ENCODE data around the gene RNF181. TPM values are rescaled to one million over a fixed set of nuclear protein-coding genes. Genes with fewer than 3 reads are reported as not detected.

Gene RNF181
- total RNA-seq, 1 donor from 2014 or later: 271 TPM

DNA sequence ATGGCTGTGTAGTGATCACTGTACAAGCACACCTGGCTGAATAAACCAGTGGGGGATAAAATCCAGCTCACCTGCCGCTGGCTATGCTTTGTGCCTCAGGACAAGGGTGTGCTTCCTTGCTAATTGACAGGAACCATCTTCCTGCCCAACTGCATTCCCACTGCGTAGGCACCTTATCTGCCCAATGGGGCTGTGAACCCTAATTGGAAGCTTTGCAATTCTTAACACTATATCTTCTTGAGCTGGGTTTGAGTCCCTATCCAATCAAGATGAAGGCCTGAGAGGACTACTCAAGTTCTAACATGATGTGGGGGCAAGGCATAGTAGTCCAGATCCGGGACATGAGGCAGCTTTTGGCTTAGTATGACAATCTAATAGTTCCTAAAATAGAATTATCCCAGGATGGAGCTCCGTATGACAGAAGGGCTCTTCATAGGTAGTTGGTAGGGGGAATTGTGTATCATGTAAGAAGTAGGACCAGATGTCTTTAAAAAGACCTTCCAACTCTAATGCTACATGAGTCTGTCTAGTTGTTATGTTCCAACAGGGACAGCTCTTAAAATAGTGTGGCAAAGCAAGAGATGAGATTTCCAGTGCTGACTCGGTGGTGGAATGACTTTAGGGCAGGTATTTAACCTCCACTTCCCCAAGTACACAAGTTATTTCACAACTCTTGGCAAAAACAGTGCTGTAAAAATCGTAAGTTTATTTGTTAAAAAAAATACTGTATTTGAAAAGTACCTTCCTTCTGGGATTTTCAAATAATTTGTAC lies 9.2 kb downstream of the RNF181 start:
- Histone ChIP-seq H3K27me3 (ENCODE audit: control insufficient read depth, insufficient read depth, low read length) (no peaks in the 10 kb centered on the region), H3K36me3 (ENCODE audit: control insufficient read depth, insufficient read depth, low read length) (peaks cover 4% of the 10 kb centered on the region), H3K4me3 (ENCODE audit: low read depth, low read length) (no peak overlapping the region)
- no peak for TF ChIP-seq CTCF (IDR thresholded peaks at IDR 0.05; ENCODE audit: insufficient read depth, low read length, poor library complexity, severe bottlenecking)
- DNase-seq (ENCODE audit: low read depth): no peak

GRCh38 chr2:85605406-85606115 lies 10.0 kb downstream of the RNF181 start:
- DNase-seq (ENCODE audit: low read depth): no peak
- H3K4me3 ChIP-seq (ENCODE audit: low read depth, low read length): no peak overlapping the region
- peaks cover 4% of the 10 kb centered on the region for H3K36me3 ChIP-seq (ENCODE audit: control insufficient read depth, insufficient read depth, low read length)
- no peaks in the 10 kb centered on the region for H3K27me3 ChIP-seq (ENCODE audit: control insufficient read depth, insufficient read depth, low read length)
- no peak for TF ChIP-seq CTCF (IDR thresholded peaks at IDR 0.05; ENCODE audit: insufficient read depth, low read length, poor library complexity, severe bottlenecking)

GRCh38 chr2:85606116-85606455 lies 10.5 kb downstream of the RNF181 start:
- H3K4me3 ChIP-seq (ENCODE audit: low read depth, low read length): no peak overlapping the region

GRCh38 chr2:85607268-85608215 lies 12.0 kb downstream of the RNF181 start:
- H3K4me3 ChIP-seq (ENCODE audit: low read depth, low read length): no peak overlapping the region
- no peak for DNase-seq (ENCODE audit: low read depth)
- TF ChIP-seq CTCF (IDR thresholded peaks at IDR 0.05; ENCODE audit: insufficient read depth, low read length, poor library complexity, severe bottlenecking): no peak
- no peaks in the 10 kb centered on the region for H3K27me3 ChIP-seq (ENCODE audit: control insufficient read depth, insufficient read depth, low read length)
- peaks cover 4% of the 10 kb centered on the region for H3K36me3 ChIP-seq (ENCODE audit: control insufficient read depth, insufficient read depth, low read length)

More at GRCh38 chr2:85606116-85606455, 10.5 kb downstream of the RNF181 start:
- peaks cover 4% of the 10 kb centered on the region for H3K36me3 ChIP-seq (ENCODE audit: control insufficient read depth, insufficient read depth, low read length)
- H3K27me3 ChIP-seq (ENCODE audit: control insufficient read depth, insufficient read depth, low read length): no peaks in the 10 kb centered on the region
- no peak for DNase-seq (ENCODE audit: low read depth)
- no peak for TF ChIP-seq CTCF (IDR thresholded peaks at IDR 0.05; ENCODE audit: insufficient read depth, low read length, poor library complexity, severe bottlenecking)

- DNase-seq (ENCODE audit: low read depth): no peak
- Histone ChIP-seq H3K27me3 (ENCODE audit: control insufficient read depth, insufficient read depth, low read length) (no peaks in the 10 kb centered on the region), H3K4me3 (ENCODE audit: low read depth, low read length) (peak overlapping the region; percentile 94), H3K36me3 (ENCODE audit: control insufficient read depth, insufficient read depth, low read length) (peaks cover 4% of the 10 kb centered on the region)
- TF ChIP-seq CTCF (IDR thresholded peaks at IDR 0.05; ENCODE audit: insufficient read depth, low read length, poor library complexity, severe bottlenecking): no peak
Observed at GRCh38 chr2:85611217-85611704, 15.7 kb downstream of the RNF181 start.

Data from kidney epithelial cell (primary cell).